C4-2B (cell line): ENCODE measurements around the gene HCFC1.

Experiments
- H3K27ac ChIP-seq: fragments of 450-650 bp; 2 replicates; pipeline ENCODE4 v1.5.1; 2017
- CTCF ChIP-seq: fragments of 450-650 bp; conservative IDR thresholded peaks from 2 replicates; pipeline ENCODE4 v1.5.1; 2017; ENCODE audit warnings: mild to moderate bottlenecking
- ZFX ChIP-seq: fragments of 450-650 bp; IDR thresholded peaks from 2 replicates; pipeline ENCODE4 v1.6.1; 2017

The HCFC1 gene

GRCh38 chrX:153966283-153966688 is 5.3 kb downstream of the HCFC1 start:
- peak overlapping the region; percentile 100; the same call in 1 of the 2 replicates for H3K27ac ChIP-seq
- TF ChIP-seq ZFX (no peak), CTCF (no peak)

- TF ChIP-seq ZFX (no peak), CTCF (no peak)
Measured at GRCh38 chrX:153965406-153965805, 6.2 kb downstream of the HCFC1 start.

GRCh38 chrX:153964105-153964504 is 7.5 kb downstream of the HCFC1 start:
- TF ChIP-seq CTCF (no peak), ZFX (no peak)
- no peak overlapping the region for H3K27ac ChIP-seq

More at GRCh38 chrX:153965406-153965805, 6.2 kb downstream of the HCFC1 start:
- H3K27ac ChIP-seq, result no peak overlapping the region

GRCh38 chrX:153963546-153963945 is 8.1 kb downstream of the HCFC1 start:
- no peak for TF ChIP-seq ZFX
- no peak for TF ChIP-seq CTCF
- no peak overlapping the region for H3K27ac ChIP-seq

- no peak overlapping the region for H3K27ac ChIP-seq
Measured at GRCh38 chrX:153961292-153961691, 10.3 kb downstream of the HCFC1 start.

GRCh38 chrX:153960786-153961185 is 10.8 kb downstream of the HCFC1 start:
- no peak overlapping the region for H3K27ac ChIP-seq
- TF ChIP-seq ZFX (no peak), CTCF (no peak)

More at GRCh38 chrX:153961292-153961691, 10.3 kb downstream of the HCFC1 start:
- no peak for TF ChIP-seq CTCF
- no peak for TF ChIP-seq ZFX

- TF ChIP-seq CTCF, result no peak
- no peak for TF ChIP-seq ZFX
- no peak overlapping the region for H3K27ac ChIP-seq
Measured at GRCh38 chrX:153960077-153960476, 11.5 kb downstream of the HCFC1 start.
